ENCODE data around the gene ALDH3B1.

The ALDH3B1 gene

DNA sequence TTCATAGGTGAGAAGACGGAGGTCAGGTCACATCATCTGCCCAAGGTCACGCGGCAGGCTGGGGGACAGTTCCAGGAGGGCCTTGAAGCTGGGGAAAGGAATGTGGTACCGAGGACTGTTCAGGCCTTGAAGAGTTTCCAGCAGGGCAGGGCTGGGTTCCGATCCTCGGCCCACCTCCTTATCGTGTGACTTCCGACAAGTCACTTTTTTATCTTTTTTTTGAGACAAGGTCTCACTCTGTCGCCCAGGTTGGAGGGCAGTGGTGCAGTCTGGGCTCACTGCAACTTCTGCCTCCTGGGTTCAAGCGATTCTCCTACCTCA, 21.0 kb downstream of the ALDH3B1 start:
- TF ChIP-seq, protein P1, sequence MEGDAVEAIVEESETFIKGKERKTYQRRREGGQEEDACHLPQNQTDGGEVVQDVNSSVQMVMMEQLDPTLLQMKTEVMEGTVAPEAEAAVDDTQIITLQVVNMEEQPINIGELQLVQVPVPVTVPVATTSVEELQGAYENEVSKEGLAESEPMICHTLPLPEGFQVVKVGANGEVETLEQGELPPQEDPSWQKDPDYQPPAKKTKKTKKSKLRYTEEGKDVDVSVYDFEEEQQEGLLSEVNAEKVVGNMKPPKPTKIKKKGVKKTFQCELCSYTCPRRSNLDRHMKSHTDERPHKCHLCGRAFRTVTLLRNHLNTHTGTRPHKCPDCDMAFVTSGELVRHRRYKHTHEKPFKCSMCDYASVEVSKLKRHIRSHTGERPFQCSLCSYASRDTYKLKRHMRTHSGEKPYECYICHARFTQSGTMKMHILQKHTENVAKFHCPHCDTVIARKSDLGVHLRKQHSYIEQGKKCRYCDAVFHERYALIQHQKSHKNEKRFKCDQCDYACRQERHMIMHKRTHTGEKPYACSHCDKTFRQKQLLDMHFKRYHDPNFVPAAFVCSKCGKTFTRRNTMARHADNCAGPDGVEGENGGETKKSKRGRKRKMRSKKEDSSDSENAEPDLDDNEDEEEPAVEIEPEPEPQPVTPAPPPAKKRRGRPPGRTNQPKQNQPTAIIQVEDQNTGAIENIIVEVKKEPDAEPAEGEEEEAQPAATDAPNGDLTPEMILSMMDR (IDR thresholded peaks at IDR 0.05) = no peak

DNA sequence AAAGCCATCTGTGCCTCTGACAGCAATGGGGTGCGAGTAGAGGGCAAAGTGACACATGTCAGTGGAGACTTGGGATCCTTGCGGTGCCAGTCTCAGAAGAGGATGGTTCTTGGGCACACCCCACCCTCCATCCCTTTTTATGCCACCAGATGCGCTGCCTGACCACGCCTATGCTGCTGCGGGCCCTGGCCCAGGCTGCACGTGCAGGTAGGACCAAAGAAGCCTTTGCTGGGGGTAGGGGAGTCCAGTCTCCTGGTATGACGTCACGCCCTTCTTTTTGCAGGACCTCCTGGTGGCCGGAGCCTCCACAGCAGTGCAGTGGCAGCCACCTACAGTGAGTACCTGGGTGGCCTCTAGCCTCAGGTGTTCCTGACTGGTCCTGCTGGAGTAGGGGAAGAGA, 21.9 kb downstream of the ALDH3B1 start:
- TF ChIP-seq, protein P1 (IDR thresholded peaks at IDR 0.05) = no peak

DNA sequence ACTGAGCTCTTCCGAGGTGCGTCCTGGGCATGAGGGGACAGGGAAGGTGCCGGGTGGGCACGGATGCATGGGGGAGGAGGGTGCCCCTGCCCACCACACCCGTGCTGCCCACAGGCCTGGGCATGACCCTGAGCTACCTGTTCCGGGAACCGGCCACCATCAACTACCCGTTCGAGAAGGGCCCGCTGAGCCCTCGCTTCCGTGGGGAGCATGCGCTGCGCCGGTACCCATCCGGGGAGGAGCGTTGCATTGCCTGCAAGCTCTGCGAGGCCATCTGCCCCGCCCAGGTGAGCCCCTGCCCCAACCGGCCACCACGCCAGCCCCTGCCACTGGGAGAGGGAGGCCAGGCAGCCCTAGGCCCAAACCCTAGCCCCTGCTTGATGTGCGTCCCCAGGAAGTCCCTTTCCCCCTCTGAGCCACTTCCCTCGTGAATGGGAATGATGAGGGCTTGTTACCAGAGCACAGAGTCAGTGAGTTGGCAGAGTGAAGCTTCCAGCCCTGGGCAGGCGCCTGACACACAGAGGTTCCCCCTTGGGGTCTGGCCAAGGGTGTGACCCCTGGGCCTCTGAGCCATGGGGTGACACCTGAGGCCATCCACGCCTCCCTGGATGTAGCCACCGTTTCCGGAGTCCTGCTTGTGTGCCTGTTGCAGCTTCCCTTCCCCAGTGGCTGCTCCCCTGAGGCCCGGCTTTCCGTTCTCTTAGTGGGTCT, 23.0 kb downstream of the ALDH3B1 start:
- TF ChIP-seq, protein P1 (IDR thresholded peaks at IDR 0.05) = no peak

DNA sequence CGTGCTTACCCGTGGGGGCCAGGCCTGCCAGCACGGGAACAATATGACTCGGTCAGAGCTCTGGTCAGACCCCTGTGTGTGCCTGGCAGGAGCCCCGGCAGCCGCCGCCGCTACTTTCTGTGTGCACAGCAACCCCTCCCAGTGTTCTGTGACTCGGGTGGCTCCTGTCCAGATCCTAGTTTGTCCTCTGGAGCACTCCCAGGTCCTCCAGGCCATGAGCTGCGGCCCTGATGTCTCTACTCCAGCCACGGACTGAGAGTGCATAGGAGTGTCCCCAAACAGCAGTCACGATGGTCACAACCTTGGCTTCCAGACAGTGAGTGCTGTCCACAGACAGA, 23.6 kb downstream of the ALDH3B1 start:
- TF ChIP-seq, protein P1 (IDR thresholded peaks at IDR 0.05) = no peak

DNA sequence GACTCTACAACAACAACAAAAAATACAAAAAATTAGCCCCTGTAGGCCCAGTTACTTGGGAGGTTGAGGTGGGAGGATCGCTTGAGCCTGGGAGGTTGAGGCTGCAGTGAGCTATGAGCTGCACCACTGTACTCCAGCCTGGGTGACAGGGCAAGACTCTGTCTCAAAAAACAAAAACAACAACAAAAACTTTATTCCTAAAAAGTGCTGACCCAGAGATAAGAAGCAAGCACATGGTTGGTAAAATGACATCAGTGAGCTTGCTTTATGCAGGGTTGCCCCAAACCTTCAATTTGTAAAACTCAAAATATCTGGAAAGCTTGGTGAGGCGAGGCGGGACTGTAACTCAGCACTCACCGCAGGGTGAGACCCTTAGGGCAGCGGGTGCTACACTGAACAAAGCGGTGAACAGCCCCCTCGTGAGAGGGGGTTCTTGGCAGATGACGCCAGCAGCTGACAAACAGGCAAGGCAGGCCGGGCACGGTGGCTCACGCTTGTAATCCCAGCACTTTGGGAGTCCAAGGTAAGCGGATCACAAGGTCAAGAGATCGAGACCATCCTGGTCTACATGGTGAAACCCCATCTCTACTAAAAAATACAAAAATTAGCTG, 25.2 kb downstream of the ALDH3B1 start:
- TF ChIP-seq, protein P1 (IDR thresholded peaks at IDR 0.05) = no peak

DNA sequence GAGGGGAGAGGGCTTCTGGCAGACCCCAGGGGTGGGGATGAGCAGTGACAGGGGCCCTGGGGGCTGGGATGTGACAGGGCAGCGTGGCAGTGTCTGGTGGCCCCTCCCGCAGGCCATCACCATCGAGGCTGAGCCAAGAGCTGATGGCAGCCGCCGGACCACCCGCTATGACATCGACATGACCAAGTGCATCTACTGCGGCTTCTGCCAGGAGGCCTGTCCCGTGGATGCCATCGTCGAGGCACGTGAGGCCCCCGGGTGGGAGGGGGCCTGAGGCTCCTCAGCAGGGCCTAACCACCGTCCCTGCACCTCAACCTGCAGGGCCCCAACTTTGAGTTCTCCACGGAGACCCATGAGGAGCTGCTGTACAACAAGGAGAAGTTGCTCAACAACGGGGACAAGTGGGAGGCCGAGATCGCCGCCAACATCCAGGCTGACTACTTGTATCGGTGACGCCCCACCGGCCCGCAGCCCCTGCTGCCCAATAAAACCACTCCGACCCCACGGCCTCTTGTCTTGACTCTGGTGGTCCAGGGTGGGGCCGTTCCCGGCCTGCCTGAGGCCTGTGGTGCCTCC, 26.1 kb downstream of the ALDH3B1 start:
- TF ChIP-seq, protein P1 (IDR thresholded peaks at IDR 0.05) = no peak

DNA sequence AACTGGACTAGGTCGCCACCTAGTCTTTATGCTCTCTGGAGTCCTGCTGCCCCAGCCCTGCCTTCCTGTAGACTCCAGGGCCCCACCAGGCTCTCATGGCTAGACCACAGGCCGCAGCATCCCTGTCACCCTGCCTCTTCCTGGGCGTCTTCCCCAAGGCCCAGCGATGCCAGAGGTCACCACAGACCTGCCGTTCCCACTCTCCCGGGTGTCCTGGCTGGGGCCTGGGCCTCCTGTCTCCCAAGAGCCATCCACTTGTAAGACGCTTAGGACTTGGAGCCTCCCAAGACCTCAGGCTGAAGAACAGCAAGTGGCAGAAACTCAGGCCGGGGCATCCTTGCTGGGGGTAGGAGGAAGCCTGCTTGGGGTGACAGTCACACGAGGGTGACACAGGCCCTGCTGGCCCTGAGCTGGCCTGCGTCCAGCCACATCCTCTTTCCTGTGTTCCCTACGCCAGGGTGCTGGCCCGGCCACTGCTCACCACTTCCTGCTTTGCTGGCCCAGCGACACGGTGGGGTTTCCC, 26.7 kb downstream of the ALDH3B1 start:
- TF ChIP-seq, protein P1 (IDR thresholded peaks at IDR 0.05) = no peak
